NCI-H2081 treated with DMSO at 0.1 percent for 48 hours (cell line): ENCODE results near the gene WNT11.

Source experiments
- DNase-seq: peaks from one replicate; lab custom pipeline; 2025; lab: John Stamatoyannopoulos, UW

The WNT11 gene

GRCh38 chr11:76153571-76153923, 52.8 kb downstream of the WNT11 start:
- DNase-seq: no peak

GRCh38 chr11:76152741-76153570, 53.3 kb downstream of the WNT11 start:
- DNase-seq: no peak

- no peak for DNase-seq
These were observed 54.1 kb downstream of the WNT11 start for GRCh38 chr11:76152086-76152681.

- peak; percentile 78 for DNase-seq
These were observed 54.7 kb downstream of the WNT11 start for GRCh38 chr11:76151556-76152085.

- no peak for DNase-seq
These were observed 56.2 kb downstream of the WNT11 start for GRCh38 chr11:76150141-76150540.

GRCh38 chr11:76149713-76150112, 56.6 kb downstream of the WNT11 start:
- DNase-seq: no peak

GRCh38 chr11:76148941-76149613, 57.2 kb downstream of the WNT11 start:
- no peak for DNase-seq

GRCh38 chr11:76148231-76148630, 58.1 kb downstream of the WNT11 start:
- DNase-seq: no peak

GRCh38 chr11:76147106-76147740, 59.1 kb downstream of the WNT11 start:
- DNase-seq: no peak

- DNase-seq: no peak
These were observed 63.0 kb downstream of the WNT11 start for GRCh38 chr11:76143274-76143673.

GRCh38 chr11:76141901-76142588, 64.3 kb downstream of the WNT11 start:
- DNase-seq: no peak

- no peak for DNase-seq
These were observed 65.3 kb downstream of the WNT11 start for GRCh38 chr11:76140912-76141574.

GRCh38 chr11:76139314-76139713, 67.0 kb downstream of the WNT11 start:
- no peak for DNase-seq
